ENCODE measurements around the gene TMEM178B.

TMEM178B gene

DNA sequence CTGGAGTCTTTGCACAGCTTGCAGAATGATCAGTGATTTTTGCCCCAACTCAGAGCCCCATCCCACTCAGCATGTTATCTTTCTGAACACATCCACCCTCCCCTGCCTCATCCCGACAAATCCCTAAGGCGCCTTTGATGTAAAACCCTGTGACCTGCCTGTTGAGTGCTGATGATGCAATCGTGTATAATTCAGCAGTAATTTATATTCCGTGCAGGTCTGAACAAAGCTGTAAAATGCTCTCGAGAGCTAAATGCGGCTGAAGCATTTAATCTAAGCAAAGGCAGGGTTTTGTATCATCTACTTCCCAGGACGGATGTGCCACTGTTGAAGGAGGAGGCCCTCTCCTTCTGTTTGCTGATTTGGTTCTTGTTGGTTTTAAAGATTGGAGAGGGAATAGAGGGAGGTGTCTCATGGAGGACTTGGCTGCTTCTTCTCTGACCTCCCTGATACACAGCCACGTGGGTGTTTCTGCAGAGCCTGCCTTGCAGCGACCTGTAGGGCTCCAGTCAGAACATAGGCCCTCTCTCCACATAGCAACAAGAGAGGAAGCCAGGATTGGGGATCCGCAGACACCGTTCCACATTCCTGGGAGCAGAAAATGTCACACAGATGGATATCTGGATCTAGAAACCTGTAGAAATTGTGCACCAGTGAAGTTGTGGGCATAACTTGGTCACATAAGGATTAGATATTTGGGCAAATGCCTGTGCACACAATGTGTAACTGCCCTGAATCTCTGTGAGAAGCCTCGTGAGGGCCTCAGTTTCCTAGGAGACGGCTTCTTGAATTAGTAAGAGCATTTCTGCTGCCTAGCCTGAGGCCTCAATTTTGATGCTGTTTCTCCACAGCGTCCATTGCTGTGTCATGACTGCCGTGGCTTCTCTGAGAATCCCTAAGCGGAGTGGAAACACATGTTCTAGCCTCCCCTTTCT, 387.2 kb downstream of the TMEM178B start:
- peak in 46 of 56 donors; percentile 7 to 83 (median 52) for DNase-seq

GRCh38 chr7:141461924-141462323, 388.1 kb downstream of the TMEM178B start:
- DNase-seq: no peak

GRCh38 chr7:141462958-141463357, 389.1 kb downstream of the TMEM178B start:
- peak in 40 of 56 donors; percentile 8 to 73 (median 31) for DNase-seq

DNA sequence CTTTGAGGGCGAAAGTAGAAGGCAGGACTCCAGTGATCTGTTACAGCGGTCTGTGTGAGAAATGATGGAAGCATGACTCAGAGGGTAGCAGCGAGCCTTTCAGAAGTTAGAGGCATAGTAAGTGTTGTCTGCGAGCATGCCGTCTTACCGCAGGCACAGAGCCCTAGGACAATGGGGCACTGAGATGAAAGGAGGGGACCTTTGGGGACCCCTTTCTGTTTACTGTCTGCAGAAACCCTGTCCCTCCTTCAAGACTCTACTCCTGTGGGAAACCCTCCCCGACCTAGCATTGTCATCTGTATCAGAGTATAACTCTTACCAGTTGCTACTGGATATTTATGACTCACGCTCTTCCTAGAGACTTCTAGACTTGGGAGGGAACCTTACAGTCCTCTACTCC, 390.1 kb downstream of the TMEM178B start:
- no peak for DNase-seq

DNA sequence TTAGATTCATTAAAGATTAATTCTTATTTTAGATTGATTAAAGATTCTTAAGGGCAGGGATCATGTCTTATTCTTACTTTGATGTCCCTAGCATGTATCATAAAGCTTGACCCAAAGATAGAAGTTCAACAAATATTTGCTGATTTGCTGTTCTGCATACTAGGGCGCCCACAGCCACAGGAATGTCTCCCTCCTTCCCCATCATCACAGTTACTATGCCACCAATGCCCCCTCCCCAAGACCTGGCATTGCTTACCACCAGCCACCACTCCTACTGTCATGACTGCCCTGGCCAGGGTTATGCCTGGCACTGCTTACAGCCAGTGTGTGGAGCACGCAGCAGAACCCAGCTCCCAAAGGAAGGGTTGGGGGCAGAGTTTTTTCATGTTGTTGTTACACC, 390.7 kb downstream of the TMEM178B start:
- DNase-seq: no peak

GRCh38 chr7:141466151-141466904, 392.5 kb downstream of the TMEM178B start:
- no peak for DNase-seq

DNA sequence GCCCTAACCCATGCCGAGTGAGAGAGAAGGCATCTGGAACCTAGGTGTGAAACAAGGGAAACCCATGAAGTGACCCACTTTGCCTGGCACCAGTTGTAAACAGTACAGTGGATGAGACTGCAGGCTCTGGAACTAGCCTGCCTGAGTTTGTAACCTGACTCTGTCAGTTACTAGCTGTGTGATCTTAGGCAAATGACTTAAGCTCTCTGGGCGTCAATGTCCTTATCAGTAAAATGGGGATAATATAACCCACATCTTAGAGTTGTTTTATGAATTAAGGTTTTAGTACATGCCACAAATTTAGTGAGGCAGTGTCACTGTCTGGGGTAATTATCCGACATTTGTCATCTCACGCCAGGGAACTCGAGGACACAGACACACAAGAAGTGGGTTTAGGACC, 394.5 kb downstream of the TMEM178B start:
- no peak for DNase-seq

DNA sequence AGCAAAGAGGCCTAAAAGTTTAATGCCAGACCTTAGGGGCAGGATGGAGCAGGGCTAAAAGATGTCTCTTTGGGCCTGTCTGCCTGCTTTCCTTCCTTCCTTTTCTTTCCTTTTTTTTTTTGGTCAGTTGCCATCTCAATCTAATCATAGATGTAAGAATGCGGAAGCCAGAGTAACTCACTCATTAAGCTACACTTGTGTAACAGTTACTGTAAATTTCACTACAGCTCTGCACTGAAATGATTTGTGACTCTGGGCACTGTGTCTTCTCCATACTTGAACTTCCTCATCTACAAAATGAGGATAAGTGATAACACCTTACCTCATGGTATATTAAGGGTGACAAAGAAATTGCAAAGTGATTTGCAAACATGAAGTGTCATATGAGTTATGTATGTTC, 401.8 kb downstream of the TMEM178B start:
- no peak for DNase-seq

DNA sequence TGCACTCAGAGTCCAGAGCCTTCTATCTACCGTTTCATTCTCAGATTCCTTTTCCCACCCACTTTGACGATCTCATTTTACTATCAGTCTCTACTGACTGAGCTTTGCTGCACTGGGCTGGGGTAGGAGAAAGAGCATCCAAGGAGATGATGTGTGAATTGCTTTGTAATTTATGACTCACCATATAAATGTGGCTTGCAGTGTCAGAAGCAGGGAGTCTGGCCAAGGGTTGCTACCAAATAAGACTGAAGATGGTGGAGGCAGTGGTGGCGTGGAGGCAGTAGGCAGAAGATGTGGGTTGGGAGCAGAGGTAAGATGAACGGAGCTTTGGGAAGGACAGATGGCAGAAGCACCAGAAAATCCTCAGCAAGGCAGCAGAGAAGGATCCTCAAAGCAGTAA, 404.0 kb downstream of the TMEM178B start:
- DNase-seq: peak in 1 of 56 donors; percentile 1

DNA sequence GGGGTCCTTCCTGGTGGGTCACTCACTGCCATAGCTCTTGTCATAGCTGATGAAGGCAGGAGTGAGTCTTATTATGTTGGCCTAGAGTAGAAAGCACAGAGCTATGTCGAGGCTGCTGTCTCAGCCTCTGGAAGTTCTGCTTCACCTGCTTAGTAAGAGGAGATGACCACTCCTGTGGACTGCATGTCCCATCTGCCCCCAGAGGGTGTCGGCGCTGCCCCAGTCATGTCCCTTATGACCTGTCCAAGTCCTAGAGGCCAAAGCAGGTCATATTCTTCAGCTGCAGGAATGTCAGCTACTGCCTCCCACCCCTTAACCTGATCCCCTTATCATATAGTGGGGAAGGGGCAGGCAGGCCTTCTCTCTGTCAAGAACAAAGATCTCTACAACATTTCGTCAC, 405.0 kb downstream of the TMEM178B start:
- no peak for DNase-seq

GRCh38 chr7:141480953-141481352, 407.1 kb downstream of the TMEM178B start:
- DNase-seq: no peak

DNA sequence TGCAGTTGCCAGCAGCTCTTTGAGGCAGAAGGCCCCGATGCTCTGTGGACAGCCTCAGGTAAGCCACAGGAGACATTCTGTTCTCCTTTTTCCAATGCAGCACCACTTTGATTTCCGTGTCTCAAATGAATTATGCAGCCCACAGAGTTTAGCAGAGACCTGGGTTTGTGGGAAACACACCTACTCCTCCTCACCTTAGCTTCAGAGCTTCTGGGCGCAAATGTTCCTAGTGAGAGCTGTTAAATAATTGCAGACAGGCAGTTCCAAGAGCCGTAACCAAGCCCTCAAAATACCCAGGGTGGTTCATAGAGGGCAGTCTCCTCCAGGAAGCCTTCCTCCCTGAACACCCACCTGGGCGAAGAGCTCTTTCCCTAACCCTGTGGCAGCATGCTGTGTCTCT, 408.1 kb downstream of the TMEM178B start:
- DNase-seq: peak in 12 of 56 donors; percentile 15 to 40 (median 22)

DNA sequence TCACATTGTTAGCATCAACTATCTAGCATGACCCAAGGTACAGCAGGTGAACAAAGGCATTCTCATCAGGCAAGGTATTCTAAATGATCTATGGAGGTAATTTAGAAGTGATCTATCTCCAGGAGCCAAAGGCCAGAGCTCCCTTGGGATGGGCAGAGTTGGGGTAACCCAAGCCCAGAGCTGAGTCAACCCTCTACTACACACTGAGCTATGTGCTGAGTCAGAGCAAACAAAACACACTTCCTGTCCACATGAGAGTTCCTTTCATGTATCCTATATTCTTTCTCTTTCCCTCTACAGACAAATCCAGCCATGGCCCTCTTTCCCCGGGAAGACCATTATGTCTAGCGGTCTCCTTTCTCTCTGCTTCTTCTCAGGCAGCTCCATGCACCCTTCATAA, 409.2 kb downstream of the TMEM178B start:
- DNase-seq: no peak

DNA sequence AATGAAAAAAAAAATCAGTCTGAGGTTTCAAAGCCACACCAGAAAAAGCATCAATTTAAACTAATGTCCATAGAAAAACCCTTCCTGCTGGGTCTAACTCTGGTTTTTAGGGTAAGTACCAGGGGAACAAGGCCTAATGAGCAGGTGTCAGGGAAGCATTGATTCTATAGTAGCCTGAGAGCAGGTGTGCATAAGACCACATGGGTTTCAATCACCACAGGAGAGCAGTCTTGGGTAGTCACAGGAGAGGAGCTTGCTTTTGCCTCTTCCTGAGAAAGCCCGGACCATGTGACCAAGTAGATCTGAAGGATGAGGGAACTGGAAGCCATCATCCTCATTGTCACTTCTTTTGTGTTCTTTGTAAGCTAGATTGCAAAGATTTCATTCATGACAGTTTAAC, 411.0 kb downstream of the TMEM178B start:
- DNase-seq: no peak

DNA sequence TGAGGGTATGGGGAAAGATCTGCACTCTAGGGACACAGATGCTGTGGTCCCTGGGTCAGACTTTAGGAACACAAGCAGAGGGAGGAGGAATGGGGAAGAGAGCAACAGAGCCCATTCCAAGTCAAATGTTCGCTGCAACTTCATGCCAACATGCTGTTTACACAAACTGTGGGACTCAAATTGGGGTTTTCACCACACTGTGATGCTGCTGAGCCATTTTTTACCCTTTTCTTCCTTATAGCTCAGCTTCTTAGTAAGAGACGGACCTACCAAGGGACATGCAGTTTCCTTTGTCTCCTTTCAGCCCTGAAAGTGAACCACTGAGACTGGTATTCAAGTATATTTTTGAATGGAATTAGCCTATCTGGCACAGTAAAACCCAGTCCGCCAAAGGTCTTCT, 413.1 kb downstream of the TMEM178B start:
- no peak for DNase-seq

- DNase-seq: no peak
Measured at GRCh38 chr7:141490474-141490873, 416.6 kb downstream of the TMEM178B start.

DNA sequence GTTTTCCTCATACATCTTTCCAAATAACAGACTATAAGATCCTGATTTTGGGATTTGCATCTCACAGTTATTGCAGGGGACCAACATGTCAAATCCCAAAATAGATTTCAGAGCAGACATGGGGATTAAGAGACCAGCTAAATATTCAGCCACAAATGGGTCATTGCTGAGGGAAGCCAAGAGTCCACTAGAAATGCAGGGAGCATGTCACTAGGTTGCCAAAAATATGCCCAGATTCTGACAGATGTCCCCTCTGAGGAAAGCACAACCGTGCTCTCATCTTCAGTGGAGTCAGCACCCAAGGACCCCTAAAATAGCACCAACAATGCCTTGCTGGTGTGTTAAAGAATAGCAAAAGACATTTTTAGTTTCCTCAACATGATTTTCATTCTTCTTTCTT, 421.2 kb downstream of the TMEM178B start:
- DNase-seq: no peak

- no peak for DNase-seq
Measured at GRCh38 chr7:141497391-141497790, 423.5 kb downstream of the TMEM178B start.

DNA sequence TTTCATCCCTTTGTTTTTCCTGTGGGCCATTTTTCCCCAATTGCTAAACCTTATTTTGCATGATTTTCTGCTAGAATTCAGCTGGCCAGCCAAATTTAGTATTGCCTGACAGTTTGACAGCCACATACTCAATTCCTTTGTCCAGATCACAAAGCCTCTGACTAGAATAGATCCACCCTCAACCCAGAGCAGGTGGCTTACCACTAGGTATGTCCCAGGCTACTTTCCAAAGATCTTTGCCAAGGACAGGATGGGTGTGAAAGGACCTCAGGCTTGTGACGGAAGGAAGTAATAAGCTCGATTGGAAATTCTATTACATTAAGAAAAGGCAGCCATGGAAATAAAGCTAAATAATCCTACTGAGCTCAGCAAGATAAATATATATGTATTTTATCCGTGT, 426.7 kb downstream of the TMEM178B start:
- no peak for DNase-seq

- no peak for DNase-seq
Measured at GRCh38 chr7:141501451-141501850, 427.6 kb downstream of the TMEM178B start.

DNA sequence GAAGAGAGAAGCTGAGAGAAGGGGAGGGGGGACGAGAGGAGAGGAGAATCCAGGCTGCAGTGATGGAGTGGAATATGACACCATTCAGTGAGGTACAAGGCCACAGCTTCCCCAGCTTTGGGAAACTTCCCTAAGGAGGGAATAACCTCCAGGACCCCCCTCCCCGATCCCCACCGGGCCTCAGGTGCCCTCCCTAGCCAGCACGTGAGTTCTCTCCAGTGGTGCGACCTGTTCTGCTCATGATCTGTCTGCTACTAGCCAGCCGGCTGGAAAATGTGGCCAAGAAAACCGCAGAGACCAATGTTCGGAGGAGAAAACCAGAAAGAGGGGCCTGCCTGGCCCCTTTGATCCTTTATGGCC, 437.4 kb downstream of the TMEM178B start:
- peak in 1 of 56 donors; percentile 14 for DNase-seq

DNA sequence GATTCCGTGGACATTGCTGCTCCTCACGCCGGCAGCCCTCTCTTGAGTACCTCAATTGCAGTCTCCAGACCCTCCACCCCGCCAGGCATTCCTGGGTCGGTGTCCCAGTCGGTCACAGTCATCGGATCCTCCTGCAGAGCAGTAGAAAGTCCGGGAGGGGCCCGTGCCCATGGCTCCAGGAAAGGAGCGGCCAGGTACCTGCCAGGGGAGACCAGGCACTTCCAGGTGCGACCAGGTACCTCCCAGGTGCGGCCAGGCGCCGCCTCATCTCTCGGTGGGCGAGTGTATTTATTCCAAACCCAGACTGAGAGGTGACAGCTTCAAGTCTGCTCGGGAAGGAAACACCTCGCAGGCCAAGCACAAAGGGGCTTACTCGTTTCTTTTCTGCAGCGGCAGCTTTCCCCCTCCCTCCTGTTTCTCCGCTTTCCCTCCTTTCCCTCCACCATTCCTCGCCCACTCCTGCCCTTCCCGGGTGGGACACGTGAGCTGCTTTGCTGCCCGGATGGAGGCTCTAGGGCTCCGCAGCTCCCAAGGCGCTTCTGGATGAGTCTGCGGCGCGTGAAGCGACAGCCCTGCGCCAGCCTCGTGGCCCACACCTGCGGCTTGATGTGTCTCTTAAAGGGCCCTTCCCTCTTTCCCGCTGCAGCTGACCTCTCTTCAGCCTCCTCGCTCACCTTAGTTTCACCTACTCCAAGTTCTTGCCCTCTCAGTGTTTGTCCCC, 438.0 kb downstream of the TMEM178B start:
- DNase-seq: peak in 43 of 56 donors; percentile 2 to 81 (median 30)

Measured in nucleus accumbens (tissue), 56 donors.